GM18861 (cell line): ENCODE data around the gene ALLC.
A peak's percentile ranks its signal among the peaks of the same experiment; 100 is the strongest.

Source experiments
- ATAC-seq: cut with Tn5 transposase; IDR thresholded peaks from one replicate; pipeline ENCODE4 v1.9.1; 2021; ENCODE audit not compliant: unreplicated experiment

The ALLC gene

DNA sequence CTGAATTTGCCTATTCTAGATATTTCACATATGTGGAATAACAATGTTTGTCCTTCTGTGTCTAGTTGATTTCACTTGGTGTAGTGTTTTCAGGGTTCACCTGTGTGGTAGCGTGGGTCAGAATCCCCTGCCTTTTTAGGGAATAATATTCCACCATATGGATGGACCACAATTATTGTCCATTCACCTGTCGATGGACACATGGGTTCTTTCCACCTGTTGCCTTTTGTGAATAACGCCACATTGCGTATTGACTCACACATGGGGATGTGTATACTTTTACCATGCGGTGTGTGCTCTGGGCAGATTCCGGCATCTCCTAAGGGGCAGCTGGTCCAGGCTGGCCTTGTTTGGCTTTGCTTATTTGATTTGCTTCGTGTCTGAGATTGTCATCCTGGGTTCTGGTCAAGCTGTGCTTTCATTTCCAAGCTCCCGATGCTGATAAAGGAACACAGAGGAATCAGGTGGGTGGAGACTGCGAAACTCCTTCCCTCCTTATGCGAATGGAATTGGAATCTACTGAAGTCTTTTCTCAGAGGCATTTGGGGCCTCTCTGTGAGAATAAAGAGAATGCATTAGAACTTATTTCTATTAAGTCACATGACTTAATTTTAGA is 18.9 kb upstream of the ALLC start:
- no peak for ATAC-seq

DNA sequence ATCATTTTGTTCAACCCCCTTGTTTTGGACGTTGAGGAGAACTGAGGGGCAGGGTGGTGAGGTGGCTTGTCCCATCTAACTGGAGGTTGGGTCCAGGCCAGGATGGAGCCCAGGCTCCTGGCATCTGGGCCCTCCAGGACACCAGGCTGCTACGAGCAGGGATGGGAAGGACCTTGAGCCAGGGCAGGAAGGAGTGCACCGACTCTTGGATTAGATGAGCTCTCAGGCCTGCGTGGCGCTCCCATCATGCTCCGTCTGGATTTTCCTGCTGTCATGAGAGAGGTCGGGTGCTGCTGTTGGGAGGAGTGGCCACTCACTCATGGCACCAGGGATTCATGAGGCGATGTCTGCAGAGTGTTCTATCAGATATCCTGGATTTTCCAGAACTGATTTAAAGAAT is 18.3 kb upstream of the ALLC start:
- no peak for ATAC-seq

DNA sequence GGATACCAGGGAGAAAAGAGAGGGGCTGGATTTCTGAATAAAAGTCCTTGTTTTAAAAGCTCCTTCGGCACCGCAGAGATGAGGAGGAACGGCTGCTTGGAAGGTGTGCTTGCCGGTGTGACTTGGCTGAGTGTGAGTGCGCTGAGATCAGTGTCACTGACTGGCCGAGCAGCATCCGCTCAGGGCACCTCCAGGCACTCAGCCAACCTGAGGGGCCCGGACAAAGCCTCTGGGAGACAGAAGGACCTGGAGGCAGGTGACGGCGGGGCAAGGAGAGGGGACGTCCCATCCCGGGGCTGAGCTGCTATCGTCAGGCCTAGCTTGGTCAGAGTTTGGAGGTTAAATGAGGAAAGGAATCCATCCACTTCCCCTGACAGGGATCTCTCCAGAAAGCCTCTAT is 16.8 kb upstream of the ALLC start:
- no peak for ATAC-seq

DNA sequence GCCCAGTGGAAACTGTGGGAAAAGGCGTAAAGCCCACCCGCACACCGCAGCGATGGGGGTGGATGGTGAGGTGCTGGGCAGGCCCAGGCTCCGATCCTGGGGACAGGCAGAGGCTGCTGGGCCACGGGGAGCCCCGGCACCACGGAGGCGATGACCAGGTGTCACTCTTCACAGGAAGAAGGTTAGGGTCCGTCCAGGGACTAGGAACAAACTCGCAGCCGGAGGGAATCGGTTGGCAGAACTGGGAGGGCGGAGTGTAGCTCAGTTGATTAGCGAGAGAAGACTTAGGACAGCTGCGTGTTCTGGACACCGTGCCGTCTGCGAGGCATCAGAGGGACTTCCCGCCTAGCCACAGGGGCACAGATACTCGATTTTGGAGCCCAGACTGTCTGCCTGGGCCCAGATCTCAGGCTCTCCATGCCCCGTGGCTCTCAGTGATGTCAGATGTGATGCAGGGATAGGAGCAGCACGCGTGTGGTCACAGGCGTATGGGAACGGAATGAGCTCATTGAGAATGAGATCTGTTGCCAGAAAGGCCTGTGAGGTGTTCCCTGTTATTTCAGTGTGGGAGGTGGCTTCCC is 16.1 kb upstream of the ALLC start:
- ATAC-seq = no peak

DNA sequence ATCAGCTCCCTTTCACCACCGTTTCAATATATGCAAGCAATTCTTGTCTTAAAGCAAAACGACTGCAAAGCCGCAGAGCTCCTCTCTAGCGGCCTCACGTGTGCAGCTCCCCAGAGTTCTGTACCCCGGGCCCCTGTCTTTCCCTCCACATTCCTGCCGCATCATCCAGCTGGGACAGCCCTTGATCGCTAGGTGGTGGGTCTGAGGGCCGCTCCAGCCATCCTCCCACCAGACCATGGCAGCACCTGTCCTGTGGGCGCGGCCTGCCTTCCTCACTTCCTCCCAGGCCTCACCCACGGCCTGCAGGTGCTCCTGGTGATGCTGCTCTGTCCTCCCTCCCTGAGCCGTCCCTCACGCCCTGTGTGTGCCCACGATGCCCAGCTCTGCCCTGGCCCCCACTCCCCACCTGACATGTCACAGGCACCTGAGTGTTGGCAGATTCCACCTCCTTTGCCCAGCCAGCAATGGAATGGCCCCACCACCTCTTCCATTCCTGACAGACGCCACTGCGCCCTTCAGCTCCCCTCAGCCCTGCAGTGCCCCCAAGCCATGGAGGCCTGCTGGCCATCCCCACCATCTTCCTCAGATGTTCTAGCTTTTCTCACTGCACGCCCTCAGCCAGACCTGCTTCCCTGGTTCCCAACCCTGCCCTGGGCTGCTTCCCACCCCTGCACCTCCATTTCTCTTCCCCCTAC is 15.3 kb upstream of the ALLC start:
- ATAC-seq = no peak

DNA sequence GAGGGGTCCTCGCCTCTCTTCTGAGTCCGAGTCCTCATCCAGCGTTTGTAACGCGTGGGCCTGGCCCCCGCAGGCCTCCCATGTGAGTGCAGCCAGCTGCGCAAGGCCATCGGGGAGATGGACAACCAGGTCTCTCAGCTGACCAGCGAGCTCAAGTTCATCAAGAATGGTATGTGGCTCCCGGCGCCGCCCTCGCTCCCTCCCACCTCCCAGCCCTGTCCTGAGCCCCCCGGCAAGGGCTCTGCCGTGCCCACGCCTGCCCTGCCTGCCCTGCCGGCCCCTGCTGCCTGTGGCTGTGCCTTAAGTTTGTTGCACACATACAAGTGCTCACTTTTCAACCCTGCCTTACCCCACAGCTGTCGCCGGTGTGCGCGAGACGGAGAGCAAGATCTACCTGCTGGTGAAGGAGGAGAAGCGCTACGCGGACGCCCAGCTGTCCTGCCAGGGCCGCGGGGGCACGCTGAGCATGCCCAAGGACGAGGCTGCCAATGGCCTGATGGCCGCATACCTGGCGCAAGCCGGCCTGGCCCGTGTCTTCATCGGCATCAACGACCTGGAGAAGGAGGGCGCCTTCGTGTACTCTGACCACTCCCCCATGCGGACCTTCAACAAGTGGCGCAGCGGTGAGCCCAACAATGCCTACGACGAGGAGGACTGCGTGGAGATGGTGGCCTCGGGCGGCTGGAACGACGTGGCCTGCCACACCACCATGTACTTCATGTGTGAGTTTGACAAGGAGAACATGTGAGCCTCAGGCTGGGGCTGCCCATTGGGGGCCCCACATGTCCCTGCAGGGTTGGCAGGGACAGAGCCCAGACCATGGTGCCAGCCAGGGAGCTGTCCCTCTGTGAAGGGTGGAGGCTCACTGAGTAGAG is 14.4 kb upstream of the ALLC start:
- ATAC-seq = no peak

DNA sequence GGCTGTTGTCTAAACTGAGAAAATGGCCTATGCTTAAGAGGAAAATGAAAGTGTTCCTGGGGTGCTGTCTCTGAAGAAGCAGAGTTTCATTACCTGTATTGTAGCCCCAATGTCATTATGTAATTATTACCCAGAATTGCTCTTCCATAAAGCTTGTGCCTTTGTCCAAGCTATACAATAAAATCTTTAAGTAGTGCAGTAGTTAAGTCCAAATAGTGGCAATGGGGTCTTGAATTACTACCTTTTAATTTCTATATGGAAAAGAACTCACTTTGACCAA is 13.8 kb upstream of the ALLC start:
- ATAC-seq = peak; percentile 83

DNA sequence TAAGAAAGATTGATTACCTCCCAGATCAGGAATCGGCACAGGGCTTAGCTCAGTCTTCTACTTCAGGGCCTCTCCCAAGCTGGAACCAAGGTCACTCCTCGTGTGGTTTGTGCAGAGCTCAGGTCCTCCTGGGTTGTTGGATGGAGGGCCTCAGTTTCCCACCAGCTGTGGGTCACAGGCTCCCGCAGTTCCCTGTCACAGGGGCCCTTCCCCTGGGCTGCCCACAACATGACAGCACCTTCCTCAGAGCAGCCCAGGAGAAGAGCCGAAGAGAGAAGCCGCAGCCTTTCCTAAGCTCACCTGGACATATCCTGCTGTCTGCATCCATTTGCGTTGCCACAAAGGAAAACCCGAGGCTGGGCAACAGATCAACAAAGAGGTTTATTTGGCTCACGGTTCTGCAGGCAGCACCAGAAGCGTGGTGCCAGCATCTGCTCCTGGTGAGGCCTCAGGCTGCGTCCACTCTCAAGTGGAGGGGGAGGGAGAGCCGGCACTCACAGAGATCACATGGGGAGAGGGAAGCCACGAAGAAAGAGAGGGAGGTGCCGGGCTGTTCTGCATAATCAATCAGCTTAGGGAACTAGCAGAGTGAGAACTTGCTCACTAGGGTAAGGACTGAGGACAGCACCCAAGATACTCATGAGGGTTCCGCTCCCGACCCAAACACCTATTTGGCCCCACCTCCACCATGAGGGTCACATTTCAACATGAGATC is 13.0 kb upstream of the ALLC start:
- ATAC-seq = no peak

DNA sequence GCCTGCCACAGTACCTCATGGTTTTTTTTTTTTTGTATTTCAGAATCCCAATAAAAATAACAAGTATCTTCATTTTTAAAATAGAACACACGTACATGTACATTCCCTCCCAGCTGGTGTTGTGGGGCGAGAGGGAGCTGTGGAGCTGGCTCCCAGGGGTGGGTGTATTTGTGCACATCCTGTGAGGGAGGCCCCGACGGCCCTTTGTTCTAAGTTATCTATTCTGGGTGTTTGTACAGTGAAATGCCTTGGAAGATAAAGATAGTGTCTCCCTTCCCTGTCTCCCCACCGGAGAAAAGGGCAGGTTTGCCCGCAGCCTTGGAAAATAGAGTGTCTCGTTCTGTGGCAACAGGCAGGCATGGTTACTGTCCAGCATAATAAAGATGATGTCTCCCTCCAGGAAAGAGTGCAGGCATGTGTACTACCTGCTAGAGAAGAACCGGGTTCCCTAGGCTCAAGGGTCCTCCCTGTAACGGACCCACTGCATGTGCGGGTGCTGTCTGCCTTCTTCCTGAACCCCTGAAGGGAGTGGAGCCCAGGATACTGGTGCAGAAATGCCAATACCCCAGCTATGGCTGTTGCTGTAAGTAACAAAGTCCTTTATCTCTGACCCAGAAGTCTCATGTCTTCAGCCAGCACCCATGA is 12.1 kb upstream of the ALLC start:
- no peak for ATAC-seq

DNA sequence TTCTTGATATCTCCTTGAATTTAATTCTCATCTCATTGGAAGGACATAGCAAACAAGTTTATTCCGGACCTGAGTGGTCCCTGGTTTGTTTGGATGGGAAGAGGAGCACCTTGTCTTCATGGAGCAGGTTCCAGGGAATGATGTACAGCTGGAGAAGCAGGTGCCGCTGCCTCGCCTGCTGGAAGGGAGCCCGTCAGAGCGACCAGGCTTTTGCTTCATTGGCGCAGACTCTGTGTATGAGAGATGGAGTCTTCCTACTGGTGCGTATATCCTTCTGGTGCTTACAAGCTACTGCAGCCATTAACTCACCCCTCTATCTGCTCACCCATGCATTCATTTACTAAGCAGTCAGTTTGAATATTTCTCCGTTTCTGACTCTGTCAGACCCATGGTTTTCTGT is 11.6 kb upstream of the ALLC start:
- no peak for ATAC-seq

DNA sequence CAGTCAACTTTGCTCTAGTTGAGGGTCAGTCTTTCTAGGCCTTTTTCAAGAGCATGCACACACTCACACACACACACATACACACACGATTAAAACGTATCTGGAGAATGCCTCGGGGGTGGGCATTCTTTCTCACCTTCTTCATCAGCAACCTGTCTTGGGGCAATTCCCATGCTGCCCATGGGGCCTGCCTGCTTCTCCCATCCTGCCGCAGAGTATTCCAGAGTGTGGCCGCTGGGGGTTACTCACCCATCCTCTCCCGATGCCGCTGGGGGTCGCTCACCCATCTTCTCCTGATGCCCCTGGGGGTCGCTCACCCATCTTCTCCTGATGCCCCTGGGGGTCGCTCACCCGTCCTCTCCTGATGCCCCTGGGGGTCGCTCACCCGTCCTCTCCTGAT is 10.8 kb upstream of the ALLC start:
- ATAC-seq = no peak

DNA sequence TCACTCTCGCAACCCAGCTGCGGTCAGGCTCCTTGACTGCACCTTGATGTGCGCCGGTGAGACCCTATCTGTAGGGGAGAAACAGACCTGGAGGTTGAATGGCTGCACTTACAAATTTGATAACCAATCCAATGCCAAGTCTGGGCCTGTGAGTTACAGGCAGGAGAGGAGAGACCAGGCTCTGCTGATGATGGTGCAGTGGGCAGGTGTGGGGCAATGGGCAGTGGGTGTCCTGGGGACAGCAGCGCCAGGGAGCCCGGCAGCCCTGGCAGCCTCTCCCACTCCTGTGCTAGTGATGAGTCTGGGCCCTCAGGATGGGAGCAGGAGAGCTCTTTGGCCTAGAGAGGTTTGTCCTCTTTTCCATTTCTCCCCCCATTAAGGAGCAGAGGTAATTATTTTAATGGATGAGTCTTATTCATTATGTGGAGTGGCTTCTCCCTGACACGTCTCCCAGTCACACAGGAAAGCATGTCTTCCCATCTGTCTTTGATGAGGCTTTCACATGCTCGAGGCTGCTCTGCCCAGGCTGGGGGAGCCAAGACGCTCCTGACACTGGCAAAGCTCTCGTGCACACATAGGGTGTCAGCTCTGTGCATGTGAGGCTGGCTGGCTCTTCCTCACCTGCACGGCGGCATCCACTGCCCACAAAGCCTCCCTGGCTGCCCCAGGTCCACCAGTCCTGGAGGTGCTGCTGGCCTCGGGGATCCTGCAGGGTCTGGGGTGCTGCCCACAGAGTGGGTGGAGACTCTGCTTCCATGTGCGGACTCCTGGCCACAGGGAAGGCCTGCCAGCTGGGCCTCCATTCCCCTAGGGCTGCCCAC is 10.0 kb upstream of the ALLC start:
- ATAC-seq = no peak

DNA sequence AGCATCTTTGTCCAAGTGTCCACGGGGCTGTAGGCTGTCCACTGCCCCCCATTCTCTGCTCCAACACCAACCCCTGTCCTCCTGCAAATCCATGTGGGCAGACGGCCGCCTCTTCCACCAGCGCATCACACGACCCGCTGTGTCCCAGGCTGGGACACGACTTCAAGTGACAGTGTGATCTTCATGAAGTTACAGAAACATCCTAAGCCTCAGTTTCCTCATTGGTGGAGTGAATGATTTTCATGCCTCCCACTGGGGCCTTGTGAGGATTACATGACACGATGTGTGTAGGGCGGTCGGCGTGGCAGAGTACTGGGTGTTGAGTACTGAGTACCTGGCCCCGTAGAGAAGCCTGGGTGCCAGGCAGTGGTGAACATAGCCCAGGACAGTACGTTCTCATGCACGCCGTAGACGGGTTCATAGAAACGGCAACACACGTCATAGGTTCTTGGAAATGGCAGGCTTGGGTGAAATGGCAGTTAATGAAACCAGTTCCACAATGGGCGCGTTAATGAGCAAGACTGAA is 9.3 kb upstream of the ALLC start:
- ATAC-seq = no peak

DNA sequence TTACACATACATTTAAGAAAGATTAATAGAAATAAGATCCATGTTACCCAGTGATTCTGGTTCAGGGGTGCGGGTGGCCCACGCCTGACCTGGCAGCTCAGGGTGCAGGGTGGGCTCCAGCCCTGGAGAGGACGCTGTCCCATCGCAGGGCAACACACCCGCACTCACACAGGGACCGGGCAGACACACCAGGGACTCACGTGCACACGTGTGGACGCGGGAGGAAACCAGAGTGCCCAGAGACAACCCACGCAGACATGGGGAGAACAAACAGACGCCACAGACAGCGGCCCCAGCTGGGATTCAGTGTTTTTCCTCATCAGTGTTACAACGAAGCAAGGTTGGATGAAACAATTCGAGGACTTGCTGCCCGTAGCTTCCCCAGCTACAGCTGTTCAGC is 8.4 kb upstream of the ALLC start:
- no peak for ATAC-seq

DNA sequence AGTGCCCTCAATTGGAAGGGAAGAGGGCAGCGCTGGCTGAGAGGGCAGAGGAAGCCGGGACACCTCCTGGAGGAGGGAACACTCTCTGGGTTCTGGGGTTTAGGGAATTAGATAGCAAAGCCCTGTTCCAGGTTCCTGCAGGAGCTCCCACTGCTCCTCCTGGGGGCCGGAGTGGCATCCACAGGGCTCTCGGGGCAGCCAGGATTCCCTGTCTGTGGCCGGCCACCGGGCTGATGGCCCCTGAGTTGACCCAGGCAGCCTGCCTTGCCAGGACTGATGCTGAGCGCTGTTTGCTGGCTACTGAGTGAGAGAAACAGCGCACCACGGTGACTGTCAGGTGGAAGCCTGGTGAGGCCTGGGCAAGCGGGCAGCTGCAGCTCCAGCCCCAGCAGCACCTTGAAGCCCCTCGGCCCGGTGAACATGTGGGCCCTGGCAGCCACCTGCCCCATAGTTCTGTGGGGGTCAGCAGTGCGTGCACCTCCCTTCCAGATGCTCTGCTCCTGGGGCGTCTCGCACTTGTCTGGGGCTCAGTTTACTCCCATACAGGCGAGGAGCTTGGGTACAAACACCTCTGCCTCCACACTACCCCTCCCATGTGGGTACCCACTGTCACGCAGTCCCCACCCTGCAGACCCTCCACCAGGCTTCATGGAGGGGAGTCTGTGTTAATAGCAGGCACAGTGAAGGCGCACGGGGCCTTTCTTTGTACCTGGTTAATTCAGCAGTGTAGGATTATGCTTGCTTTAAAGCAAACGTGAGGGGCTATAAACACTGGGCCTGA is 7.7 kb upstream of the ALLC start:
- no peak for ATAC-seq

DNA sequence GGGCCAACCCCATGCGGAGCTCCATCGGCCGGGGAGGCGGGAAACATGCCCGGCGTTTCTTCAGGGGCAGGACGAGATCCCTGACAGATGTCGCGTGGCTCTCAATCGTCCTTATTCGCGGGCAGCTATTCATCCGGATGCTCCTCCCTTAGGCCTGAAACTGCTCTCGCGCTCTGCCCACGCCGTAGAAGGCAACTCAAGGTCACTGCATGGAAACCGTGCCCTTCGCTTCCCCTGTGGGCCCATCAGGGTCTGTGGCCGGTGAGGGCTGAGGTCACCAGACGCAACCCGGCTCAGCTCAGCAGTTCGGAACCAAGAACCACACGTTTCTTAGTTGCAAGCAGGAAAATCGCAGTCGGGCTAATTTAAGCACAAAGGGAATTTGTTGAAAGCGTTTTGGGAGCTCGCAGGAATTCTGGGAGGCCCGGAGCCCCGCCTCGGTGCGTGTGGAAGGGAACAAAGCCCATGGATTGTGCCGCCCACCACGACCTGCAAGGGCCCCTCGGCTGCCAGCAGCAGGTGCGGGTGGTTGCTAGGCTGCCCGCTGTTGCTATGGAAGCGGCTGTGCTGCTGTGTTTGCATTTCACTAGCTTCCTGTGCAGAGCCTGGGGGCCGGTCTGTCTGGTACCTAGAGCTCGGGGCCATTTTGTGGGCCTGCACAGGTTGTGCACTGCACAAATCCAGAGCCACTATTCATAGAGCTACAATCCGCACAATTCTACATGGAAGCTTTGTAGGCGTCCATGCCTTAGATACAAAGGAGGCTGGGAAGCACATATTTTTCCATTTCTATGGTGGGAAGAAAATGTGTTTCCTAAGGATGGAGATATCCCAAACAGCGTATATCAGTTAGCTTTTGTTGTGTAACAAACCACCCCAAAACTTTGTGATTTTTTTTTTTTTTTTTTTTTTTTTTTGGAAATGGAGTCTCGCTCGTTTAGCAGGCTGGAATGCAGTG is 6.0 kb upstream of the ALLC start:
- ATAC-seq = peak; percentile 64

DNA sequence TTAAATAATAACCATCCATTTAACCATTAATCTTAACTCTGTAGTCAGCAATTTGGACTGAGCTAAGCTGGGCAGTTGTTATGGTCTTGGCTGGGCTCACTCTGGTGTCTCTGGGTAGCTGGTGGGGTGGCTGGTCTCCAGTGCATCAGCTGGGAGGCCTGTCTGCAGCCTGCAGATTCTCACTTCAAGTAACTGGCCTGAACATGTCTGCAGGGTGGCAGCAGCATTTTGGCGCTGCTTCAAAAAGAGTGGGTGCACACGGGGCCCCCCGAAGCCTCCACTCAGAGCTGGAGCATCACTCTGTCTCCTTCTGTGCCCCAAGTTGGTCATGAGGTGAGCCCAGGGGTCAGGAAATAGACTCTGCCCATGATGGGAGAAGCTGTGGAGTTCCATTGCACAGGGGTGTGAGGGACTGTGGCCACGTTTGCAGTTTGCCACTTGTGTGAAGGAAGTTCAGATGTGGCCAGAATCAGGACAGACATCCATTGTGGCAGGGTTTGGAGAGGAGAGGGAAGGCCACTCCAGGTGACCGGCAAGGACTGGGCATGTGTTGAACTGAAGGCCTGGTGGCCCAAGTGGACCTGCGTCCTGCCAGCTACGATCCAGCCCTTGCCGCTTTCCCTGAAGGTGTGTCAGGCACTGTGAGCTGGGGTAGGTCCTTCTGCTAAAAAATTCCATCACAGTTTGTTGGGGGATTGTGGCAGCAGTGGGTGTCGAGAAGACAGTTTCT is 4.9 kb upstream of the ALLC start:
- no peak for ATAC-seq
